Occipital lobe (tissue), 2 donors: Measurements from ENCODE around the gene PPIA. TPM values are rescaled to one million over a fixed set of nuclear protein-coding genes. Genes with fewer than 3 reads are reported as not detected.
A peak's percentile ranks its signal among the peaks of the same experiment; 100 is the strongest.
"Not testable (repeated sequence)": the region's sequence is repeated elsewhere in the genome, so short reads cannot be mapped to it uniquely, and the experiment has no call there.

Experiments used
- DNase-seq: peaks from one replicate; lab custom pipeline; 2025; lab: John Stamatoyannopoulos, UW
- total RNA-seq: library from RNA; depleted of rRNA; stranded (reverse); fragments of >200 nt; gene quantifications from one replicate; pipeline ENCODE4 v1.2.3, GENCODE V29; 2014

The PPIA gene
- total RNA-seq, 1 donor from 2014 or later: 882 TPM

- not testable (repeated sequence) for DNase-seq
These were observed 11.3 kb upstream of the PPIA start for GRCh38 chr7:44785218-44785617.

GRCh38 chr7:44787041-44787440 is 9.4 kb upstream of the PPIA start:
- no peak for DNase-seq

- no peak for DNase-seq
These were observed 8.7 kb upstream of the PPIA start for GRCh38 chr7:44787762-44788161.

- DNase-seq: no peak
These were observed 6.5 kb upstream of the PPIA start for GRCh38 chr7:44789990-44790389.

GRCh38 chr7:44791278-44792219 is 4.9 kb upstream of the PPIA start:
- DNase-seq: no peak

- DNase-seq: no peak
These were observed 2.6 kb upstream of the PPIA start for GRCh38 chr7:44793919-44794318.

GRCh38 chr7:44794331-44794730 is 2.1 kb upstream of the PPIA start:
- no peak for DNase-seq

- DNase-seq: no peak
These were observed 412 bp upstream of the PPIA start for GRCh38 chr7:44796034-44796503.

GRCh38 chr7:44797329-44798258 is 1.1 kb downstream of the PPIA start:
- DNase-seq: peak; percentile 88

GRCh38 chr7:44798649-44799305 is 2.3 kb downstream of the PPIA start:
- no peak for DNase-seq

- DNase-seq: no peak
These were observed 3.5 kb downstream of the PPIA start for GRCh38 chr7:44799939-44800338.

- no peak for DNase-seq
These were observed 5.4 kb downstream of the PPIA start for GRCh38 chr7:44801890-44802289.

- DNase-seq: no peak
These were observed 6.0 kb downstream of the PPIA start for GRCh38 chr7:44802418-44803025.

GRCh38 chr7:44803828-44804519 is 7.5 kb downstream of the PPIA start:
- not testable (repeated sequence) for DNase-seq

- DNase-seq: no peak
These were observed 9.5 kb downstream of the PPIA start for GRCh38 chr7:44805950-44806349.

GRCh38 chr7:44808914-44809393 is 12.5 kb downstream of the PPIA start:
- no peak for DNase-seq

GRCh38 chr7:44811093-44811492 is 14.6 kb downstream of the PPIA start:
- DNase-seq: no peak

GRCh38 chr7:44811571-44811970 is 15.1 kb downstream of the PPIA start:
- no peak for DNase-seq

- DNase-seq: no peak
These were observed 18.4 kb downstream of the PPIA start for GRCh38 chr7:44814919-44815318.

GRCh38 chr7:44819292-44819691 is 22.8 kb downstream of the PPIA start:
- DNase-seq: no peak
